Measurements from ENCODE around the gene ATXN10. TPM values are rescaled to one million over a fixed set of nuclear protein-coding genes. Genes with fewer than 3 reads are reported as not detected.

The ATXN10 gene
- total and polyA plus RNA-seq, 2 of the 8 experiments (the other 6 are each of a cell fraction or from before 2014, with no cell fraction given) = 134 to 210 TPM

- no peak for TF ChIP-seq EP300 (IDR thresholded peaks at IDR 0.05; ENCODE audit: borderline replicate concordance in 1 of 2, low read depth in 2 of 2, low read length in 2 of 2)
- TF ChIP-seq CBX8 (IDR thresholded peaks at IDR 0.05; ENCODE audit: borderline replicate concordance, low read depth, low read length) = no peak
Observed at GRCh38 chr22:45772743-45773142, 101.1 kb downstream of the ATXN10 start (continued).

Measured in H1 (cell line).